Fibroblast of lung (primary cell): ENCODE data around the gene MRGPRX4. TPM values are rescaled to one million over a fixed set of nuclear protein-coding genes. Genes with fewer than 3 reads are reported as not detected.

Source experiments
- DNase-seq, 2 donors: peaks; one replicate each; pipeline versions ENCODE4 v3.0.0 to v3.0.0-alpha.2; 2010; ENCODE audit warnings: low read depth in 2 of 2
- H2AFZ ChIP-seq: 2 replicates; pipeline ENCODE4 v1.5.1; 2012; ENCODE audit warnings: low read length, control low read depth, inconsistent platforms
- H3K27ac ChIP-seq: 2 replicates; pipeline ENCODE4 v1.5.1; 2011; ENCODE audit warnings: low read length, control low read depth; ENCODE audit not compliant: insufficient read depth
- H3K27me3 ChIP-seq: 2 replicates; pipeline ENCODE4 v1.5.1; 2011; ENCODE audit warnings: mild to moderate bottlenecking, low read length; ENCODE audit not compliant: control insufficient read depth, insufficient read depth
- H3K36me3 ChIP-seq: 2 replicates; pipeline ENCODE4 v1.5.1; 2011; ENCODE audit warnings: low read length; ENCODE audit not compliant: control insufficient read depth, insufficient read depth
- H3K4me1 ChIP-seq: 2 replicates; pipeline ENCODE4 v1.5.1; 2011; ENCODE audit warnings: low read length; ENCODE audit not compliant: control insufficient read depth, insufficient read depth; ENCODE audit errors: extremely low read depth
- H3K4me2 ChIP-seq: 2 replicates; pipeline ENCODE4 v1.5.1; 2011; ENCODE audit warnings: low read length, control low read depth; ENCODE audit not compliant: insufficient read depth; ENCODE audit errors: extremely low read depth
- H3K4me3 ChIP-seq, 4 experiments: fragments of 200-600 bp in 1 of 4; sonication (generic) in 1 of 4; replicated peaks in 1 of 4; 2 replicates each; pipeline ENCODE4 v1.5.1; 2011 to 2016; ENCODE audit warnings: low read length in 4 of 4, low read depth in 3 of 4, mild to moderate bottlenecking in 3 of 4, control low read depth in 2 of 4, inconsistent platforms in 1 of 4, mixed read lengths in 1 of 4; ENCODE audit not compliant: insufficient read depth in 1 of 4; ENCODE audit errors: control extremely low read depth in 1 of 4
- H3K79me2 ChIP-seq: 2 replicates; pipeline ENCODE4 v1.5.1; 2012; ENCODE audit warnings: mild to moderate bottlenecking, low read length, inconsistent platforms; ENCODE audit not compliant: control insufficient read depth, insufficient read depth
- H3K9ac ChIP-seq: 2 replicates; pipeline ENCODE4 v1.5.1; 2011; ENCODE audit warnings: mild to moderate bottlenecking, low read length, control low read depth; ENCODE audit not compliant: insufficient read depth
- H3K9me3 ChIP-seq: 2 replicates; pipeline ENCODE4 v1.5.1; 2012; ENCODE audit warnings: low read depth, low read length; ENCODE audit not compliant: control insufficient read depth, insufficient read depth
- H4K20me1 ChIP-seq: 2 replicates; pipeline ENCODE4 v1.5.1; 2011; ENCODE audit warnings: low read length; ENCODE audit not compliant: control insufficient read depth, insufficient read depth; ENCODE audit errors: extremely low read depth
- EZH2 ChIP-seq: IDR thresholded peaks from 2 replicates; pipeline ENCODE4 v1.5.1; 2012; ENCODE audit warnings: low read length, control low read depth, mild to moderate bottlenecking; ENCODE audit errors: missing control alignments
- polyA plus RNA-seq, 2 donors: library from polyadenylated mRNA; depleted of rRNA in 1 of 2; stranded (reverse) in 1 of 2; unstranded in 1 of 2; fragments of >200 nt; gene quantifications; 2 replicates each; pipeline ENCODE4 v1.2.1, GENCODE V29; 2011 to 2012; ENCODE audit warnings: missing spikeins in 1 of 2
- total RNA-seq: library from RNA; depleted of rRNA; stranded (reverse); fragments of >200 nt; gene quantifications from 2 replicates; pipeline ENCODE4 v1.2.1, GENCODE V29; 2014
- TF ChIP-seq, protein P1 (sequence below), 2 donors: IDR thresholded peaks in 1 of 2; conservative IDR thresholded peaks in 1 of 2; 1 replicate in 1 of 2; 2 replicates in 1 of 2; pipeline ENCODE4 v1.5.1; 2011 to 2012; ENCODE audit warnings: low read length in 2 of 2, control low read depth in 1 of 2, inconsistent platforms in 1 of 2, low read depth in 1 of 2, mild to moderate bottlenecking in 1 of 2

MRGPRX4 gene
- total and polyA plus RNA-seq, 2 donors (not counting 1 experiment from before 2014, with no cell fraction given) = not detected

DNA sequence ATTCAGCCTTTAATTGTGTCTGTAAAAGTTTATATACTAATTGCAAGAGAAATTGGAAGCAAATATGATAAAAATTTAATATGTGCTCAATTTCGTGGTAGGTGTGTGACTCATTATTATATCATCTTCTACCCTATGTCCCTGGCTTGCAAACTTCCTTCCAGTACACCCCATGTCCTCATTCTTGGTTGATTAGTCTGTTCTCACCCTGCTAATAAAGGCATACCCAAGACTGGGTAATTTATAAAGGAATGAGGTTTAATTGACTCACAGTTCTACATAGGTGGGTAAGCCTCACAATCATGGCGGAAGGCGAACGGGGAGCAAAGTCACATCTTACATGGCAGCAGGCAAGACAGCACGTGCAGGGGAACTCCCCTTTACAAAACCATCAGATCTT lies 28.4 kb upstream of the MRGPRX4 start:
- peak in 1 of 2 donors; percentile 10 for DNase-seq
- H3K36me3 ChIP-seq = no peaks in the 10 kb centered on the region
- no peaks in the 10 kb centered on the region for H3K27me3 ChIP-seq
- no peak overlapping the region for H2AFZ ChIP-seq
- H3K9me3 ChIP-seq = no peaks in the 10 kb centered on the region
- H3K79me2 ChIP-seq = no peaks in the 10 kb centered on the region
- no peak overlapping the region for H3K4me2 ChIP-seq
- TF ChIP-seq EZH2 = no peak
- TF ChIP-seq, protein P1, sequence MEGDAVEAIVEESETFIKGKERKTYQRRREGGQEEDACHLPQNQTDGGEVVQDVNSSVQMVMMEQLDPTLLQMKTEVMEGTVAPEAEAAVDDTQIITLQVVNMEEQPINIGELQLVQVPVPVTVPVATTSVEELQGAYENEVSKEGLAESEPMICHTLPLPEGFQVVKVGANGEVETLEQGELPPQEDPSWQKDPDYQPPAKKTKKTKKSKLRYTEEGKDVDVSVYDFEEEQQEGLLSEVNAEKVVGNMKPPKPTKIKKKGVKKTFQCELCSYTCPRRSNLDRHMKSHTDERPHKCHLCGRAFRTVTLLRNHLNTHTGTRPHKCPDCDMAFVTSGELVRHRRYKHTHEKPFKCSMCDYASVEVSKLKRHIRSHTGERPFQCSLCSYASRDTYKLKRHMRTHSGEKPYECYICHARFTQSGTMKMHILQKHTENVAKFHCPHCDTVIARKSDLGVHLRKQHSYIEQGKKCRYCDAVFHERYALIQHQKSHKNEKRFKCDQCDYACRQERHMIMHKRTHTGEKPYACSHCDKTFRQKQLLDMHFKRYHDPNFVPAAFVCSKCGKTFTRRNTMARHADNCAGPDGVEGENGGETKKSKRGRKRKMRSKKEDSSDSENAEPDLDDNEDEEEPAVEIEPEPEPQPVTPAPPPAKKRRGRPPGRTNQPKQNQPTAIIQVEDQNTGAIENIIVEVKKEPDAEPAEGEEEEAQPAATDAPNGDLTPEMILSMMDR (conservative IDR thresholded peaks at IDR 0.05 in 1 of 2, IDR thresholded peaks at IDR 0.05 in 1 of 2; ENCODE audit: low read depth in 1 of 2, low read length in 2 of 2) = no peak
- no peaks in the 10 kb centered on the region for H4K20me1 ChIP-seq
- no peak overlapping the region for H3K4me3 ChIP-seq
- no peak overlapping the region for H3K9ac ChIP-seq
- H3K4me1 ChIP-seq = no peaks in the 10 kb centered on the region
- no peak overlapping the region for H3K27ac ChIP-seq

DNA sequence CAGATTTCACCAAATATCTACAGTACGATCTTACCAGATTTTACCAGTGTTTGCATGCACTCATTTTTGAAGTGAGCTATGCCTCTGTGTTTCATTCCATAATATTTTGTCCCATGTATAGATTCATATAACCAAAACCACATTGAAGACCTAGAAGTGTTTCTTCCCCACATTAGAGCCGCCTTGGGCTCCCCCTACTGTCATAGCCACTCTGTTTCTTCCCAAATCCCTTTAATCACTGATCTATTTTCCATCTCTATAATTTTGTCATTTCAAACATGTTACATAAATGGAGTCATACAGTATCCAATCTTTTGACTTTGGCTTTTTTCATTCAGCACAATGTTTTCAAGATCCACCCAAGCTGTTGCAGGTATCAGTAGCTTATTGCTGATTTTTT lies 27.6 kb upstream of the MRGPRX4 start:
- H3K4me2 ChIP-seq = no peak overlapping the region
- peak in 1 of 2 donors; percentile 4 for DNase-seq
- no peaks in the 10 kb centered on the region for H4K20me1 ChIP-seq
- H2AFZ ChIP-seq = no peak overlapping the region
- no peaks in the 10 kb centered on the region for H3K9me3 ChIP-seq
- no peak for TF ChIP-seq EZH2
- TF ChIP-seq, protein P1 (conservative IDR thresholded peaks at IDR 0.05 in 1 of 2, IDR thresholded peaks at IDR 0.05 in 1 of 2; ENCODE audit: low read depth in 1 of 2, low read length in 2 of 2) = peak in 1 of 2 donors; percentile 37
- H3K36me3 ChIP-seq = no peaks in the 10 kb centered on the region
- no peak overlapping the region for H3K9ac ChIP-seq
- no peak overlapping the region for H3K27ac ChIP-seq
- no peaks in the 10 kb centered on the region for H3K79me2 ChIP-seq
- H3K4me3 ChIP-seq = no peak overlapping the region
- no peaks in the 10 kb centered on the region for H3K4me1 ChIP-seq
- no peaks in the 10 kb centered on the region for H3K27me3 ChIP-seq

DNA sequence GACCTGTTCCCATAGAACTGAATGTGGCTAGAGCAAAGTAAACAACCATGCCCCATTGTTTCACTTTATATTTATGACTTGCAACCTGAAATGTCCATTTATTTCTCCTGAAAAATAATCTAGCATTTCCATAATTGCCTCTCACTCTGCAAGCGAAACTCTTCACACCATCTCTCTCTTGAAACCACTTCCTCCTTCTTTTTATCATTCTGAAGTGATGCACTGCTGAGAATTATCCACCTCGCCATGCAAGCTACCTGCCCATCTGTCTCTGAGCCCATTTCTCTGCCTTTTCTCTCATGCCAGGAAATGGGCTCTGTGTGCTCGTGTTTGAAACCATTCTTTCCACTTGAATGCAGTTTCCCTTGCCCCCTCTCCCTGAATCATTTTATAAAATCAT lies 26.8 kb upstream of the MRGPRX4 start:
- H4K20me1 ChIP-seq = no peaks in the 10 kb centered on the region
- DNase-seq = no peak
- no peak overlapping the region for H2AFZ ChIP-seq
- no peak overlapping the region for H3K4me2 ChIP-seq
- no peak overlapping the region for H3K27ac ChIP-seq
- no peaks in the 10 kb centered on the region for H3K27me3 ChIP-seq
- H3K79me2 ChIP-seq = no peaks in the 10 kb centered on the region
- no peak for TF ChIP-seq EZH2
- TF ChIP-seq, protein P1 (conservative IDR thresholded peaks at IDR 0.05 in 1 of 2, IDR thresholded peaks at IDR 0.05 in 1 of 2; ENCODE audit: low read depth in 1 of 2, low read length in 2 of 2) = no peak
- no peaks in the 10 kb centered on the region for H3K4me1 ChIP-seq
- no peaks in the 10 kb centered on the region for H3K36me3 ChIP-seq
- H3K9ac ChIP-seq = no peak overlapping the region
- no peaks in the 10 kb centered on the region for H3K9me3 ChIP-seq
- no peak overlapping the region for H3K4me3 ChIP-seq
